Stimulated activated CD8-positive, alpha-beta memory T cell treated with anti-CD3 and anti-CD28 coated beads, Interleukin-12 subunit alpha, Interleukin-12 subunit beta, amount 100 ng/mL, for 24 hours (primary cell): ENCODE measurements around the gene MAML2.

Experiments used
- DNase-seq: peaks from one replicate; pipeline ENCODE4 v3.0.0-alpha.2; 2020; ENCODE audit errors: extremely low read depth

The MAML2 gene

DNA sequence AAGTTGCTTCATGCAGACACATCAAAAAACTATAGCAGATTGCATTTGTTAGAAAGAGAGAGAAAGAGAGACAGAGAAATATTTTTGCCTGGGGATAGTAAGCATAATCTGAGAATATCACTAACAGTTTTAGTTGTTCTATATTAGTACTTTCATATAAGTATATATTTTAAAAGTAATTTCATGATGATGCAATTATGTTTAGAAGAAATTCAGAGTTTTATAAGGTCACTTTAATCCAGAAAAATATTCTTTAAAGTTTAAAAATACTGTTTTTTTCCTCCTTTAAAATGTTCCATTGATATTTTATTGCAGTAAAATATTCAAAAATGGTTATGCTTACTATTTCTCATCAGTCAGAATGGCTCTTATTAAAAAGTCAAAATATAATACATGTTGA lies 332.3 kb downstream of the MAML2 start:
- DNase-seq: no peak

DNA sequence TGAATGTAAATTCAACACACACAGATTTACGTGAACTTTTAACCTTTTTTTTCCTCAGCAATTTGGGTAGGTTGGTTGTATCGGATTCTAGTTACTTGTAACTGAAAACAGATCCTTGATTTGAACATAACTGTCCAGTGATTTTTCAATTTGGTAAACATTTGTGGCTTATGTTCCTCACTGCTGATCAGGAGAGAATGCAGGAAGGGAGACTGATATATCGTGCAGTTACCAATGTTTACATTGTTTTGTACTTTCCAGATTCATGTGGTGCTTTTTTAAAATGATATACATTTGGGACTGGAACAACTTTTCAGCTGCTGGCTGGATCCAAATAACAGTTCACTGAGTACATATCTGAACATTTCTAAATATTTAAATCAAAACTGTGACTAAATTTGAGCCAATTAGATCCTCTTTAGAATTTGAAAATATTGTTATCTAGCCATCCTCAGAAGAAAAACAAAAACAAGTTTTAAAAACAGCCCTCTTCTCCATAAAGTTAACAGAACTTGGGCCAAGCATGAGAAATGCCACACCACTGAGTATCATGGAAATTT lies 334.8 kb downstream of the MAML2 start:
- no peak for DNase-seq

DNA sequence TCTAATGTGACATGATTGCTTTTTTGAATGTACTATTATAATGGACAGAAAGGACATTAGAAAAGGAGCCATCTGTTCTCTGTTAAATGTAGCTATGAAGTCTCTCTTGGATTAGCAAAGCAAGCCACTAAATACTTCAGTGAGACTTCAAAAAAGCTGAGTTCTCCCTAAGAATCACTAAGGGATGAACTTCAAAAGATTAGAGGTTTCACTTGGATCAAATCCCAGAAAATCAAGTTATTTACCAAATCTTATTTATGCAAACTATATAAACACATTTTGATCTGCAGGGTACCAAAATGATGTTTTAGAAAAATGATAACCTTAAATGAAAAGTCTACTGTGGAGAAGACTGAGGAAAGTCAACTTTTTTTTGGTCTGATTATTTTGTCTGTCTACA lies 337.0 kb downstream of the MAML2 start:
- no peak for DNase-seq

DNA sequence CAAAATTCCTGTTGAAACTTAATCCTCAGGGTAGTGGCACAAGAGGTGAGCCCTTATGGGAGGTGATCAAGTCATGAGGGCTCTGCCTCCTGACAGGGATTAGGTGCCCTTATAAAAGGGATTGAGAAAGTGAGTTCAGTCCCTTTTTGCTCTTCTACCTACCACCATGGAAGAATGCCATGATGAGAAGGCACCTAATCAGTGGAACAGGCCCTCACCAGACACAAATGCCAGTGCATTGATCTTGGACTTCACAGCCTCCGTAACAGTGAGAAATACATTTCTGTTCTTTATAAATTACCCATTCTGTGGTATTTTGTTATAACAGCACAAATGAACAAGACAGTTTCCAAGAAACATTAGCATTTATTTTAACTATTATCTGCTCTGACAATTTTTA lies 338.1 kb downstream of the MAML2 start:
- DNase-seq: no peak

DNA sequence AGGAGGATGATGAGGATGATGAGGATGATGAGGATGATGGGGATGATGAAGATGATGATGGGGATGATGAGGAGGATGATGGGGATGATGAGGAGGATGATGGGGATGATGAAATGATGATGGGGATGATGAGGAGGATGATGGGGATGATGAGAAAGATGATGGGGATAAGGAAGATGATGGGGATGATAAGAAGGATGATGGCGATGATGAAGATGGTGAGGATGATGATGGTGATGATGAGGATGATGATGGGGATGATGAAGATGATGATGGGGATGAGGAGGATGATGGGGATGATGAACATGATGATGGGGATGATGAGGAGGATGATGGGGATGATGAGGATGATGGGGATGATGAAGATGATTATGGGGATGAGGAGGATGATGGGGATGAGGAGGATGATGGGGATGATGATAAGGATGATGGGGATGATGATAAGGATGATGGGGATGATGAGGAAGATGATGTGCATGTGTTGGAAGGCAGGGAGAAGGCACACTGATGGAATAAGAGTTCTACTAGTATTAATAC lies 340.2 kb downstream of the MAML2 start:
- DNase-seq: no peak

DNA sequence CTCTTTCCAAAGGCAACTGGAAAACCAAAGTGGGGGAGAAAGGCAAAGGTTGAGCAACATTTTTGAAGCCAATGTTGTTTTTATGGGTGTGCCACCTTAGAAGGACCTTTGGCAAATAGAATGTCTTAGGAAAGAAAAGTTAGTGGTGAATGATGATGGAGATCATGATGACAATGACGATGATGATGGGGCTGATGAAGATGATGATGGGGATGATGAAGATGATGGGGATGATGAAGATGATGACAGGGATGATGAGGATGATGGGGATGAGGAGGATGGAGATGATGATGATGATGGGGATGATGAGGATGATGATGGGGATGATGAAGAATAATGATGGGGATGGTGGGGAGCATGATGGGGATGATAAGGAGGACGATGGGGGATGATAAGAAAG lies 340.7 kb downstream of the MAML2 start:
- no peak for DNase-seq

DNA sequence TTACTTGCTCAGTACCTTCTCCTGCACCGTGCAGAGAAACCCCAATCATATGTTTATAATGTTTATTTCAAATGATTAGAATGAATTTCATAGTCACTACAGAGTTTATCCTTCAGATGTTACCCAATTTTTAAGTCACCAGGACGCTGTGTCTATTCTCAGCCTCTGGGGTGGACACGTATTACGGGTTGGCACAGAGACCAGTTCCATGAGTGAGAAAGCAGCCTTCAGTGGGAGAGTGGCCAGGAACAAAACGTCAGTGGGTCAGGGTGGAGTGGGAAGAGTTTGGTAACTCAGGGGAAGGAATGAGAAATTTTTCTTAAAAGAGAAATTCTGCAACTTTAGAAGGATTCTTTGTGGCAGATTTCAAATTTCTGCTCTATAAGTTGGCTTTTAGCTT lies 342.0 kb downstream of the MAML2 start:
- DNase-seq: no peak

DNA sequence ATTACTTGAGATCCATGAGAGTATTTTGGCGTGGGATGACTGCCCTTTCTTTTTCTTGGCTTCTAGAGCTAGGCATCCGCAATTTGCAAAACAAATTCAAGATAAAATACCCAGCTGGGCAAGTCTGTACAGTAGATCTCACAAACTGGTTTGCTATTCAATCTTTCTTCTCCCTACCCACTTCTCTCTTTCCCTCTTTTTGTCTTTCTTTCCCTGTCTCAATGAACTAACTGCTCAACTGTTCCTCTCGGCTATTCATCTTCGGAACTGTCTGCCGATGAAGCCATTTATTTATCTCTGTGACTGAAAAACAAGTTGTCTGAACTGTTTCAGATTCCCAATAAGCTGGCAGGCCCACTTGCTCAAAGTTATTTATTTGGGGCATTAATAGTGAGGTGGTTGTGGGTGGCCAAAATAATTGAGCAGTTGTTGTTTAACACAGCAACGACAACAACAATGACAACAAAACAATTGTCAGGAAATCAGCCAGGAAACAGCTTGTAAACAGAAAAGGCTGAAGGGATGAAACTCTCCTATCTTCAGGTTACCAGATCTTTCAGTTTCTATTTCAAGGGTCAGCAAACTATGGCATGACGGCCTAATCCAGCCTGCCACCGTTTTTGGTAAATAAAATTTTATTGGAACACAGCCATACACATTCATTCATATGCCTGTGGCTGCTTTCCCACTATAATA lies 343.1 kb downstream of the MAML2 start:
- no peak for DNase-seq

DNA sequence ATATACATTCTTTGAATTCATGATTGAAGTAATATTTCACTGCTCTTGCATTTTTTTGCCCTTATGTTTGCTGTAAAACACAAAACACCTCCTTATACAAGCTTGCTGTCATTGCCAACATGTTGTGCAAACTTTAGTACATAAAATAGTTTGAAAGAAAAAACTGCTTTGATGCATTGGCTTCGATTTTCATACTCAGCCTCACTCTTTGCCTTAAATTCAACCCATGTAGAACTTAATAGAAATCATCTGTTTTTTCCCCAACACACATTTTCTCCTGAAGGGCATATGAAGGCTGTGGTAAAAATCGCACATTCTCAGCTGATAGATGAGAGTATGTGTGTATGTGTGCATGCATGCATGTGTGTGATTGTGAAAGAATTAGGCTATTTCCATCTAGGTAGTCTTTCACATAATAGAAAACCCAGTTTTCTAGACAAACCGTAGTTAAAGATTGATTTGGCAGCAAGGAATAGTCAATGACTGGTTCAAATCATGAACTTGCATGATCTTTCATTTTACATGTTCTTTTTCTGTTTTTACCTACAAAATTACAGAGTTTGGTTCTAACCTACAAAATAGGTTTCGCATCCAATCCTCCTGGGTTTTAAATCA lies 346.3 kb downstream of the MAML2 start:
- no peak for DNase-seq

DNA sequence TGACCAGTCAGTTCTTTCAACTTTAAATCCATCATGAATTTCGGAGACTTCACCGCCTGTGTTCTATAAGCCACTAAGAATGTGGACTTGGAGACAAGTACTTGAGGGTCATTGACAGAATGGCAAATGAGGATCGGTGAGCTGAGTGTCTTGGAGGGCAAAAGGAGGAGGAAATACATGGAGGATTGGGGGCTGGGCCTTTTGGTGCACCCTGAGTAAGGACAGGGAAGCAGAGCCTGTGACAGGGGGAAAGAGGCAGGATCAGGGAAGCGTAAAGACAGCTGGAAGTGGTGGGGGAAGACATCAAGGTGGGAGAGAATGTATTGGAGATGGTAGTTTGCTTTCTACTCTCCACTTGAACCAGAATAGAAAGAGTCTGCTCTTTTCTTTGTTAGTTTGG lies 348.7 kb downstream of the MAML2 start:
- no peak for DNase-seq

DNA sequence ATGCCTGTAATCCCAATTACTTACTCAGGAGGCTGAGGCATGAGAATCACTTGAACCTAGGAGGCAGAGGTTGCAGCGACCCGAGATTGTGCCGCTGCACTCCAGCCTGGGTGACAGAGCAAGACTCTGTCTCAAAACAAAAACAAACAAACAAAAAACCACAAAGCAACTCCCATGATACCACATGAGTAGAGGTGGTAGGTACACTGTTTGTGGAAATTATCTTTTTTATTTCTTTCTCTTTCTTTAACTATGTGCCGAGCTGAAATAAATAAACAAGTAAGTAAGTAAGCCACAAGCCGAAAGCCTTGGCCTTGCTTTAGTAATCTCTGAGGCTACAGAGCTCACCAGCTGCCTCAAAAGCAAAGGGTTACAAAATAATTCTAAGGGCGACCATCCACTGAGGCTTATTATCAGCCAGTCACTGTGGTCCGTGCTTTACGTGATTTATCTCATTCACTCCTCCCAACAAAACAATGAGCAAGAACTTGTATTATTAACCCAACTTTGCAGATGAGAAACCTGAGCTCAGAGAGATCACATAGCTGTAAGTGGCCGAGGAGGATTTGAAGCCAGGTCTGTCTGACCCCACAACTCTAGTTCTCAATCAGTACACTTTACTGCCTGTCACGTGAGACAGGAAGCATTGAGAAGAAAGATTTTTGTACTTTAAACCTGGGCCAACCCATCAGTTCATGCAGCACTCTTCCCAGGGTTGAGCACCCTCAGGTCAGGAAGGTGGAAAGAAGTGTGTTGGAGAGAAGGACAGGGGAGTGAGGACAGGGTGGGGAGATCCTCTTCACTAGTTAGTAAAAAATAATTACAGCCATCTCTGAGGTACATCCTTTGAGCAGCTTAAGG lies 349.3 kb downstream of the MAML2 start:
- DNase-seq: no peak

DNA sequence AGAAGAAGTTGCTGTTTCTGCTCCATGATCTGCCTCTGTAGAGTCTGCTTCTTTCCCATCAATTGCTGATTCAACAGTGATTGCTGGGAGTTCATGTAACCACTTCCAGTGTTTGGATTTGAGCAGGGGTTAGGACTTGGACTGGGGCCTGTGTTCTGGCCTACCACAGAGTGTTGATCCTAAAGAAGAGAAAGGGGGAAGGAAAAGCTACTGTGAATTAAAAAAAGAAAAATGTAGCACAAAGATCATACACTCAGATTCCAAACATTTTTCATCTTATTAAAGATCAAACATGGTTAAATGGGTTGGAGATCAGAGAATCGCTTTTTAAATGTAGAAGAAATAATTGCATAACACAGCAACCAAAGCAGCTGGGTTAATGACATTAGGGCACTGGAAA lies 351.4 kb downstream of the MAML2 start:
- DNase-seq: no peak

DNA sequence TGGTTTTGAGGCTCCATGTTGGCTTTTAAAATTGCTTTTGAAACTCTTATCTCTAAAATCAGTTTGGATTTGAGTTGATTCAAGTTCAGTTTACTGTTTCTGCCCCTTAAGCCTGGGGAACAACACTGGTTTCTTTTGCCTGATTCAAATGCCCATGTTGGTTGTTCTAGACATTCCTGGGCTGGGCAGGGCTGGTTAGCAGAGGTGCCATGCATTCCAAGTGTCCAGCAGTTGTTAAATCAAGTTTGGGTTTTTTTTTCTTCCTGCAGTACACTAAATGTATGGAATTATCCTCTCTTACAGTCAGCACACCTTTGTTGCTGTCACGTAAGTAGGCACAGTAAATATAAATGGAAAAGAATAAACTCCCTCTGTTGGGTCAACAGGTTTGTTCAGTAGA lies 351.9 kb downstream of the MAML2 start:
- no peak for DNase-seq

DNA sequence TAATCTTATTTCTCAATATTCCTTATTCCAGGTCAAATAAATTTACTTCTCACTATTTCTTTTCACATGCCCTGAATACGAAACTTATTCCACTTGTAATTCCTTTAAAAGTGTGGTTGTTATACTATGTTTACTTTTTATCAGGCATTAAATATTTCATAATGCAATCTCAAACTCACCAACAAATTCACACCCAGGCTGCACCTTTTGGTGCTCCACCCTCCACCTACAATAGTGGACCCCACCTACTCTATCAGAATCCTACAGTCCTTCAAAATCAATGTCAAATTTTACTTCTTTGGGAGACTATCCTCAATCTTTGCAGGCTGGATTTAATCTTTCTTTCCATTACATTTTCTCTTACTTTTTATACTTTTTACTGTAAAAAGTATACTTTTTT lies 353.2 kb downstream of the MAML2 start:
- DNase-seq: no peak

DNA sequence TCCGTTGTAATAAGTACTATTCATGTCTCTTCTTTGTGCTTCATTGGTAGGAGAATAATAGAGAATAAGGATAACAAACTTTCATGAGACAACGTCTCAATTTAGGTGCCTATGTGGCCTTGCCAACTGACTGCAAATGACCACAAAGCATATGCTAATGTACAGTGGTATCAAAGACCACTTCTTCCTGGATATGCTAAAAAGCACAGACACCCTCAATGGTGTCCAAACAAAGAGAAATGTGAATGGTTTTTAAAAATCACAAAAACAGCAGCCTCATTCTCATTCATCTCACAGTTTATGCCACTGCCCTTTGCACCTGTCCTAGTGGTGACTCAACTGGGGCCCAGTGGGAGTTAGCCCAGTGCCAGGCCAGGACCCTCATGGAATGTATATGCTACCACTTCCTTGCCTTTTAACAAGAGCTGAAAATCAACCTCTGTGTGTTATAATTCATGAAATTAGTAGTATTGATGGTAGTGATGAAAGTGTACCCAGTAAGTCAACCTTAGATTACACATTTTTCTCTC lies 353.9 kb downstream of the MAML2 start:
- no peak for DNase-seq

DNA sequence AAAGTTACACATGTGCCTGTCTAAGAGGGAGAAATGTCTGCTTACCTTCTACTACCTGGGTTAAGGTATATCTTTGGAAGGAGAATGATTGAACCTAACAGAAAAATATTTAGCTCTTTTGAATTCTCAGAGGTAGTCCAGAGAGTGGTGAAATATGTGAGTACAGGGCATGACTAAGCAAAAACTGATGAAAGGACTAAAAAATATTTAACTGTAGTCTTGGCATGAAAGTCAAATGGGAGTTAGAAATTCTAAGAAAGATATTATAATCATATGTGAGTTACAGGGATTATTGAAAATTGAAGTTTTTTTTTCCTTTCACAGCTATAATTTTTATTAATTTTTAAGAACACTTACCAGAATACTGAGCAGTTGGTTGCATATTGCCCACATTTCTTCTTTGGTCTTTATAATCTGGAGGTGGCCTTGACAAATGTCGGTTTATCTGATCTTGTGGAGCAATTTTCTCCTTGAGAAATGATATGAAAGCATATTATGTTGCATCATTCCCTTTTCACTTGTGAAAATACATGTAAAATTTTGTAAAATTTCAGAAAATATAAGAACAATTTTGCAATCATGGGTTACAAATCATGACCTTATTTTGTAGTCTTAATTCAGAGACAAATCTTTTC lies 357.7 kb downstream of the MAML2 start:
- DNase-seq: no peak

DNA sequence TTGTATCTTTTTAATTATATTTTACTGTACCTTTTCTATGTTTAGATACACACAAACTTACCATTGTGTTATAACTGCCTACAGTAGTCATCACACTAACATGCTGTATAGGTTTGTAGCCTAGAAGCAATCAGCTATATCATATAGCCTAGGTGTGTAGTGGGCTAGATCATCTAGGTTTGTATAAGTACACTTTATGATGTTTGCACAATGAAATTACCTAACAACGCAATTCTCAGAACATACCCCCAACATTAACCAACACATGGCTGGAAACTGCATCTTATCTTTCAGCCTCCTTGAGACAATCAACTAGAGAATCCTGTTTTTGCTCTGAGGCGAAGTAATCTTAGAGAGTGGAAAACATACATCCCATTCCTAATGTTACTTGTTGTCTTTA lies 358.9 kb downstream of the MAML2 start:
- no peak for DNase-seq

DNA sequence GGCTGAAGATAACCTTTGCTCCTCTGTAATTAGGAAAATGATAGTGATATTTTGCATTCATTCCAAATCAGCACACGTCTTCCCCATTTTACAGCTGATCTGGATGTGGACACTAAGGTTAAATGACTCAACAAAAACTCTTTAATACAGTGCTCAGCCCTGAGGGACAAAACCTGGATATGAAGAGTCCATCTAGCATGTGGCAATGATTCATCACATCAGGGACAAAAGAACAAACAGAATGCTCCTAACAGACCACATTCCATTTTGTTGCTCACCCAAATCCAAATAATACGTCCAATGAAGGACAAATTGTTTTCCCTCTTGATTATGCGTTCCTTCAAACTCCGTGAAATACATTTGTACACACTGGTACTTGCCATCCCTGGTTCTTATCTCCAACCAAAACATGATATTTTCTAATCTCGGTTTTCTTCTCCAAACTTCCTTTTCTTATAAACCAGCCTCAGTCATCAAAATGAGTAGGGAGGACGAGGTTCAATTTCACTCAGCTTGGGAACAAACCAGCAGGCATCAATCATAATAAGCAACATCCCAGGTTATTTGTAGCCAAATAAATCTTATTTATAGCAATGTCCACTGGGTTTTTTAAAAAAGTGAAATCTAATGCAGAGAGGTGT lies 365.3 kb downstream of the MAML2 start:
- DNase-seq: no peak

DNA sequence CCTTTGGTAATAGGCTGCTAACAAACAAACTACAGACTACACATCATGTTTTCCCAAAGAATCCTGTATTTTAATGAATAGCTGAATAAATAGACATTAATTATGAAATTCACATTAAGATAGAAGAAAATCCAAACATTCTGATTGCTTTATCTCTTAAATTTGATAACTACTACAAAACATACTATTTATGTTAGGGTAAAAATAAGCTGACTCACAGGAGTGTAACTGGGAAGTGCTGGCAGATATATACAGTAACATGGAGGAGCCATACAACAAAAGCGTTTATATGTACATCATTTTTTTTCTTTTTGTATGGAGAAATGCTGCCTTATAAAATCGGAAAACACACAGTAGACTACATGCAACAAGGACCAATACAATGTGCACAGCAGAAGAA lies 366.4 kb downstream of the MAML2 start:
- DNase-seq: no peak

DNA sequence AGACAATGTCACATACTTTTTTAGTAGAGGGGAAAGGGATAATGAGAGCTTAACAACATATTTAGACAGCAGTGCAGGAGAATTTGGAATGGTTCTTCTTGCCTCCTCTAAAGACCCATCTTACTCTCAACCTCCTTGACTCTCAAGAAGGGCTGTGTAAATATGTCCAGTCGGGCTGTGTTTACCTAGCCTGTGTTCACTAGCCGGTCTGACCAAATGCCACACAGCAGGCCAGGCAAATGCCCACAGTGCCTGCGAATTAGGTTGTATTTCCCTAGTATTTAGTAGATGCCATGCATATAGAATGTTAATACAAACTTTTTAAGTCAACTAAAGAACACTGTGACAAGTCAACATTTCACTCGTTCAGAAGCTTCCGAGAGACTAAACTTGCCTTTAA lies 367.7 kb downstream of the MAML2 start:
- no peak for DNase-seq

DNA sequence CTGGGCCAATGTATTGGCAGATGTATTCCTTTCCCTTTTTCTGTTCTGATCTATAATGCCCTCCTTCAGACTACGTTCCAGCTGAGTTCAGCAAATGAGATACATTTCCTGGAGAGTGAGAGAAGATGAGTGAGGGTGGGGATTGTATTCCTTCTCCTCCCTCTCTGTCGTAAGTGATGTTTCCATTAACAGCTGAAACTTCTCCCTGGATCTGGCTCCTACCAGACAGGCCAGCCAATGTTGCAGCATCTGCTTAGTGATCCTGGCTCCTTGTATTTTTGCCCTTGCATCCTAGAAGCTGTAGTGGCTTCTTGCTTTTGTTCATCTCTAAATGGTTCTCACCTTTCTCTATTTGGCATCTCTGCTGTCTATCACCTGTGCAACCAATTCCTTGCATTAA lies 370.9 kb downstream of the MAML2 start:
- no peak for DNase-seq
